Endothelial cell of umbilical vein (primary cell): Measurements from ENCODE around the gene TMEM131. TPM values are rescaled to one million over a fixed set of nuclear protein-coding genes. Genes with fewer than 3 reads are reported as not detected.

Source experiments
- BruUV-seq: library from RNA; stranded (reverse); fragments of 400-500 nt; replicated peaks from 2 replicates; lab custom pipeline; 2021; lab: Mats Ljungman, UMichigan
- CTCF ChIA-PET: fragments of 300-600, 350-600 bp; sonication (Branson Sonifier 250); formaldehyde crosslinking; loops from one replicate; lab custom pipeline; 2021; ENCODE audit warnings: antibody characterized with exemption, inconsistent platforms; lab: Charles Lee
- POLR2A ChIA-PET: fragments of 300-600, 350-600 bp; sonication (Branson Sonifier 250); formaldehyde crosslinking; loops from one replicate; lab custom pipeline; 2021; ENCODE audit warnings: antibody characterized with exemption, inconsistent platforms; lab: Charles Lee
- DNase-seq: peaks from one replicate; pipeline ENCODE4 v3.0.0-alpha.2; 2011; ENCODE audit warnings: low read depth, low spot score
- FAIRE-seq: peaks from 2 replicates; lab custom pipeline; 2011; peaks lifted over from hg19 to GRCh38; lab: Jason Lieb, UNC
- H2AFZ ChIP-seq: 2 replicates; pipeline ENCODE4 v1.6.0; 2012; ENCODE audit warnings: low read depth, low read length, control low read depth, inconsistent platforms
- H3K27ac ChIP-seq: 2 replicates; pipeline ENCODE4 v1.5.1; 2011; ENCODE audit warnings: low read depth, mild to moderate bottlenecking, control low read depth, low read length, moderate library complexity; ENCODE audit not compliant: insufficient read depth
- H3K27me3 ChIP-seq, 2 experiments: 2 replicates each; pipeline versions ENCODE4 v1.6.0 to v1.6.1; 2011; ENCODE audit warnings: low read length in 2 of 2, mixed read lengths in 1 of 2; ENCODE audit not compliant: control insufficient read depth in 2 of 2, insufficient read depth in 2 of 2
- H3K36me3 ChIP-seq, 2 experiments: 2 replicates in 1 of 2; 3 replicates in 1 of 2; pipeline ENCODE4 v1.5.1; 2011; ENCODE audit warnings: low read length in 2 of 2, mild to moderate bottlenecking in 1 of 2, moderate library complexity in 1 of 2; ENCODE audit not compliant: control insufficient read depth in 2 of 2, insufficient read depth in 2 of 2; ENCODE audit errors: extremely low read depth in 1 of 2
- H3K4me1 ChIP-seq: 3 replicates; pipeline ENCODE4 v1.5.1; 2011; ENCODE audit warnings: mild to moderate bottlenecking, low read length; ENCODE audit not compliant: control insufficient read depth, insufficient read depth; ENCODE audit errors: extremely low read depth
- H3K4me2 ChIP-seq: 2 replicates; pipeline ENCODE4 v1.6.1; 2011; ENCODE audit warnings: low read length, control low read depth, mixed read lengths; ENCODE audit not compliant: insufficient read depth
- H3K4me3 ChIP-seq, 3 experiments: fragments of 200-600 bp in 1 of 3; sonication (generic), shearing (Covaris generic) in 1 of 3; replicated peaks in 1 of 3; 2 replicates each; pipeline ENCODE4 v1.5.1; 2011 to 2016; ENCODE audit warnings: control low read depth in 3 of 3, low read length in 3 of 3, mild to moderate bottlenecking in 2 of 3, inconsistent platforms in 1 of 3, low read depth in 1 of 3, moderate library complexity in 1 of 3; ENCODE audit not compliant: insufficient read depth in 1 of 3
- H3K79me2 ChIP-seq: 2 replicates; pipeline ENCODE4 v1.6.0; 2012; ENCODE audit warnings: low read length, inconsistent platforms; ENCODE audit not compliant: control insufficient read depth, insufficient read depth
- H3K9ac ChIP-seq: replicated peaks from 2 replicates; pipeline ENCODE3; 2011; ENCODE audit warnings: low read length, control low read depth; ENCODE audit not compliant: insufficient read depth; ENCODE audit errors: extremely low read depth
- H3K9me1 ChIP-seq: replicated peaks from 3 replicates; pipeline ENCODE4 v1.6.0; 2011; ENCODE audit warnings: mild to moderate bottlenecking, low read length; ENCODE audit not compliant: control insufficient read depth, insufficient read depth; ENCODE audit errors: extremely low read depth
- H3K9me3 ChIP-seq: replicated peaks from 2 replicates; pipeline ENCODE4 v1.5.1; 2012; ENCODE audit warnings: low read length, inconsistent platforms; ENCODE audit not compliant: control insufficient read depth, insufficient read depth
- H4K20me1 ChIP-seq: replicated peaks from 2 replicates; pipeline ENCODE3; 2011; ENCODE audit warnings: mild to moderate bottlenecking, low read length; ENCODE audit not compliant: control insufficient read depth, insufficient read depth; ENCODE audit errors: extremely low read depth
- EZH2 ChIP-seq: IDR thresholded peaks from 2 replicates; pipeline ENCODE4 v1.6.1; 2012; ENCODE audit warnings: borderline replicate concordance, low read depth, mild to moderate bottlenecking, moderate library complexity, low read length, inconsistent platforms; ENCODE audit not compliant: severe bottlenecking
- FOS ChIP-seq: IDR thresholded peaks from 2 replicates; pipeline ENCODE4 v1.6.1; 2011; ENCODE audit warnings: mild to moderate bottlenecking, low read length, moderate library complexity, borderline replicate concordance; ENCODE audit not compliant: insufficient read depth
- GATA2 ChIP-seq: IDR thresholded peaks from 2 replicates; pipeline ENCODE4 v1.7.0; 2011; ENCODE audit warnings: low read depth, mild to moderate bottlenecking, moderate library complexity, mixed read lengths, low read length; ENCODE audit not compliant: insufficient read length, insufficient read depth
- JUN ChIP-seq: IDR thresholded peaks from 2 replicates; pipeline ENCODE4 v1.6.1; 2011; ENCODE audit warnings: borderline replicate concordance, low read depth; ENCODE audit not compliant: insufficient read length, insufficient read depth
- MAX ChIP-seq: IDR thresholded peaks from 2 replicates; pipeline ENCODE4 v1.6.1; 2011; ENCODE audit not compliant: insufficient read depth, insufficient read length
- MYC ChIP-seq: IDR thresholded peaks from one replicate; pipeline ENCODE4 v1.6.1; 2011; ENCODE audit warnings: mild to moderate bottlenecking, low read depth, low read length
- POLR2A ChIP-seq: IDR thresholded peaks from 2 replicates; pipeline ENCODE4 v1.6.1; 2012; ENCODE audit warnings: low read depth, mild to moderate bottlenecking, control low read depth, low read length
- POLR2AphosphoS5 ChIP-seq: IDR thresholded peaks from 2 replicates; pipeline ENCODE4 v1.6.1; 2012; ENCODE audit warnings: low read depth, mild to moderate bottlenecking, control low read depth, low read length, moderate library complexity; ENCODE audit not compliant: insufficient read depth
- dilution Hi-C: fragments of 300-500 bp; cut with MboI; formaldehyde crosslinking; loops from one replicate; pipeline ENCODE4 v1.15.0; 2019; ENCODE audit warnings: low sequenced_read_pairs; ENCODE audit not compliant: extremely low pct_ligation_motif_present
- intact Hi-C: fragments of 100-400 bp; cut with micrococcal nuclease; formaldehyde crosslinking; loops from one replicate; pipeline ENCODE4 v1.10.0; 2022
- polyA plus RNA-seq, 4 experiments: library from polyadenylated mRNA; depleted of rRNA in 3 of 4; stranded (reverse) in 3 of 4; unstranded in 1 of 4; fragments of >200 nt; gene quantifications; 2 replicates each; pipeline versions ENCODE4 v1.2.1 to v1.2.3, GENCODE V29; 2011 to 2012; ENCODE audit warnings: missing spikeins in 1 of 4
- total RNA-seq: library from RNA; stranded (reverse); gene quantifications from 2 replicates; pipeline ENCODE4 v1.2.3, GENCODE V29; 2021
- TF ChIP-seq, protein P1 (sequence below), 2 donors: IDR thresholded peaks; 1 replicate in 1 of 2; 2 replicates in 1 of 2; pipeline ENCODE4 v1.5.1; 2011; ENCODE audit warnings: low read length in 2 of 2, mild to moderate bottlenecking in 2 of 2, moderate library complexity in 2 of 2, control low read depth in 1 of 2, inconsistent platforms in 1 of 2, low read depth in 1 of 2; ENCODE audit not compliant: insufficient read depth in 1 of 2; ENCODE audit errors: extremely low read depth in 1 of 2

TMEM131 gene
- total and polyA plus RNA-seq, 2 donors (not counting 3 experiments of a cell fraction or from before 2014, with no cell fraction given), result 12.2 to 28.6 TPM

DNA sequence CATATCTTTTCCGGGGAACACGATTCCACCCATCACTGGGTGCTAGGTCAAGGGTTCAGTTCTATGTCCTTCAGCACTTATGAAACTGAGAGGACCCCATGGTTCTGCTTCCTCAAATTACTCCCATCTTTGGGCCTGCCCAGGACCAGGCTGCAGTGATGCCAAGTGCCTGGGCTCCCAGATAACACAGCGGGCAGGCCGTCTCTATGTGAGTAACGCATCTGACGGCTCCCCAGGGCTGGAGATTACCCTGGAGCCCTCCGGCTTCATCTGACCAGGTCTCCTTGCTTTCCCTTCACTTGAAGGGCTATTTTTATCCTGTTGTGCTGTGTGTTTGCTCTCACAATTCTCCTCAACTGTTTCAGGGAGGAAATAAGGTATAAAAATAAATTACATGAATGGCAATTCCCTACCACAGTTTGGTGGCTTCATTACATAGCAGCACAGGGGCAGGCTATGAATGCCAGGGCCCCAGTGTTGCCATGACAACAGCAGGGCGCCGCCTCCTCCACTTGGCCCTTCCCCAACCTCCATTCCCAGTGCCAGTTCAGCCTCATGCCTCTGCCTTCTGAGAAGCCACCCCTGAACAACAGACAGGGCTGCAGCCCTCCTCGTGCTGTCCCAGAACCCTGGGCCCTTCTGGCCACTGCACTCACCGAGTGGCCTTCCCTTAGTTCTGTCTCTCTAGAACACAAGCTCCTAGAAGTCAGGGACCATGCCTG is 25.4 kb upstream of the TMEM131 start:
- no TSS peak for BruUV-seq
- Histone ChIP-seq H2AFZ (no peak overlapping the region), H3K36me3 (no peaks in the 10 kb centered on the region), H3K4me1 (no peaks in the 10 kb centered on the region), H3K9me3 (no peaks in the 10 kb centered on the region), H3K4me3 (no peak overlapping the region), H3K79me2 (no peaks in the 10 kb centered on the region), H3K9ac (no peak overlapping the region), H4K20me1 (no peaks in the 10 kb centered on the region), H3K4me2 (no peak overlapping the region), H3K9me1 (no peaks in the 10 kb centered on the region), H3K27ac (no peak overlapping the region), H3K27me3 (peaks cover 0 to 9% of the 10 kb centered on the region in 2 experiments)
- no peak for DNase-seq
- intact Hi-C loops, result no loop called here
- CTCF ChIA-PET, result no interaction called here
- POLR2A ChIA-PET, result no interaction called here
- dilution Hi-C loops, result no loop called here
- FAIRE-seq, result no peak
- TF ChIP-seq GATA2, result no peak
- TF ChIP-seq JUN, result no peak
- no peak for TF ChIP-seq FOS
- TF ChIP-seq POLR2A, result no peak
- TF ChIP-seq, protein P1, sequence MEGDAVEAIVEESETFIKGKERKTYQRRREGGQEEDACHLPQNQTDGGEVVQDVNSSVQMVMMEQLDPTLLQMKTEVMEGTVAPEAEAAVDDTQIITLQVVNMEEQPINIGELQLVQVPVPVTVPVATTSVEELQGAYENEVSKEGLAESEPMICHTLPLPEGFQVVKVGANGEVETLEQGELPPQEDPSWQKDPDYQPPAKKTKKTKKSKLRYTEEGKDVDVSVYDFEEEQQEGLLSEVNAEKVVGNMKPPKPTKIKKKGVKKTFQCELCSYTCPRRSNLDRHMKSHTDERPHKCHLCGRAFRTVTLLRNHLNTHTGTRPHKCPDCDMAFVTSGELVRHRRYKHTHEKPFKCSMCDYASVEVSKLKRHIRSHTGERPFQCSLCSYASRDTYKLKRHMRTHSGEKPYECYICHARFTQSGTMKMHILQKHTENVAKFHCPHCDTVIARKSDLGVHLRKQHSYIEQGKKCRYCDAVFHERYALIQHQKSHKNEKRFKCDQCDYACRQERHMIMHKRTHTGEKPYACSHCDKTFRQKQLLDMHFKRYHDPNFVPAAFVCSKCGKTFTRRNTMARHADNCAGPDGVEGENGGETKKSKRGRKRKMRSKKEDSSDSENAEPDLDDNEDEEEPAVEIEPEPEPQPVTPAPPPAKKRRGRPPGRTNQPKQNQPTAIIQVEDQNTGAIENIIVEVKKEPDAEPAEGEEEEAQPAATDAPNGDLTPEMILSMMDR (IDR thresholded peaks at IDR 0.05; ENCODE audit: extremely low read depth in 1 of 2, insufficient read depth in 1 of 2, low read depth in 1 of 2, low read length in 2 of 2), result no peak
- no peak for TF ChIP-seq EZH2
- TF ChIP-seq MAX, result no peak
- TF ChIP-seq POLR2AphosphoS5, result no peak
- no peak for TF ChIP-seq MYC
